GDM1 (cell line): ENCODE measurements around the gene PI4KB.
"Not testable (repeated sequence)": the region's sequence is repeated elsewhere in the genome, so short reads cannot be mapped to it uniquely, and the experiment has no call there.

Source experiments
- DNase-seq: peaks from one replicate; lab custom pipeline; 2025; lab: John Stamatoyannopoulos, UW

Gene PI4KB

GRCh38 chr1:151281225-151281968 is 45.8 kb downstream of the PI4KB start:
- peak; percentile 93 for DNase-seq

GRCh38 chr1:151277249-151277648 is 50.0 kb downstream of the PI4KB start:
- DNase-seq, result no peak

- DNase-seq, result not testable (repeated sequence)
These were observed 51.9 kb downstream of the PI4KB start for GRCh38 chr1:151275341-151275740.

GRCh38 chr1:151273924-151274466 is 53.2 kb downstream of the PI4KB start:
- no peak for DNase-seq

- DNase-seq, result no peak
These were observed 59.5 kb downstream of the PI4KB start for GRCh38 chr1:151267760-151268159.

GRCh38 chr1:151266821-151267220 is 60.4 kb downstream of the PI4KB start:
- no peak for DNase-seq

- DNase-seq, result no peak
These were observed 60.9 kb downstream of the PI4KB start for GRCh38 chr1:151266315-151266714.

- no peak for DNase-seq
These were observed 61.6 kb downstream of the PI4KB start for GRCh38 chr1:151265446-151266236.

- DNase-seq, result no peak
These were observed 67.9 kb downstream of the PI4KB start for GRCh38 chr1:151259351-151259750.

GRCh38 chr1:151255381-151255780 is 71.8 kb downstream of the PI4KB start:
- DNase-seq, result no peak

- peak; percentile 94 for DNase-seq
These were observed 72.7 kb downstream of the PI4KB start, which contains the start of gene PSMD4 for GRCh38 chr1:151254217-151255213. TSS of gene PSMD4 (plus strand) at chr1:151254734. CDS start at chr1:151254783, 49 bp downstream.

- peak; percentile 66 for DNase-seq
These were observed 75.4 kb downstream of the PI4KB start for GRCh38 chr1:151251656-151252470.

GRCh38 chr1:151246786-151247185 is 80.4 kb downstream of the PI4KB start:
- no peak for DNase-seq

- DNase-seq, result no peak
These were observed 83.5 kb downstream of the PI4KB start for GRCh38 chr1:151243683-151244216.

GRCh38 chr1:151242442-151242841 is 84.8 kb downstream of the PI4KB start:
- no peak for DNase-seq
